Adrenal gland (tissue), 12 donors: Measurements from ENCODE around the gene XPA. TPM values are rescaled to one million over a fixed set of nuclear protein-coding genes. Genes with fewer than 3 reads are reported as not detected.

ENCODE experiments used
- DNase-seq, 7 donors: peaks; one replicate each; pipeline ENCODE4 v3.0.0-alpha.2; 2019 to 2020
- H3K27ac ChIP-seq, 5 donors: fragments of 200-600 bp; sonication (generic) in 4 of 5; 1 replicate in 3 of 5; 2 replicates in 2 of 5; pipeline versions ENCODE4 v1.5.1 to v1.8.0; 2016 to 2020; ENCODE audit warnings: mild to moderate bottlenecking in 1 of 5
- H3K27me3 ChIP-seq: fragments of 200-600 bp; 2 replicates; pipeline ENCODE4 v1.8.0; 2021
- H3K36me3 ChIP-seq, 2 donors: fragments of 200-600 bp; replicated peaks in 1 of 2; 1 replicate in 1 of 2; 2 replicates in 1 of 2; pipeline versions ENCODE4 v1.5.1 to v1.8.0; 2018 to 2022
- H3K4me1 ChIP-seq, 2 donors: fragments of 200-600 bp; replicated peaks in 1 of 2; 1 replicate in 1 of 2; 2 replicates in 1 of 2; pipeline versions ENCODE4 v1.5.1 to v1.8.0; 2018 to 2021
- H3K4me3 ChIP-seq, 4 donors: fragments of 200-600 bp; sonication (generic) in 3 of 4; one replicate each; pipeline ENCODE4 v1.5.1; 2016 to 2018
- H3K9me3 ChIP-seq, 3 donors: fragments of 200-600 bp; sonication (generic) in 1 of 3; replicated peaks in 1 of 3; 1 replicate in 2 of 3; 2 replicates in 1 of 3; pipeline versions ENCODE4 v1.5.1 to v1.8.0; 2016 to 2021
- CTCF ChIP-seq, 6 experiments: fragments of 450-650 bp in 4 of 6; fragments of 200-600 bp in 2 of 6; sonication (generic) in 1 of 6; IDR thresholded peaks; 1 replicate in 5 of 6; 2 replicates in 1 of 6; pipeline versions ENCODE4 v1.5.1 to v1.8.0; 2016 to 2021; ENCODE audit warnings: antibody characterized with exemption in 6 of 6, mild to moderate bottlenecking in 2 of 6, moderate library complexity in 1 of 6
- POLR2A ChIP-seq, 2 donors: fragments of 450-650 bp; IDR thresholded peaks; one replicate each; pipeline ENCODE4 v1.6.1; 2017; ENCODE audit warnings: antibody characterized with exemption in 2 of 2, mild to moderate bottlenecking in 2 of 2, moderate library complexity in 1 of 2
- WGBS, 4 donors: extraction: QIAGEN DNeasy Blood & Tissue Kit in 2 of 4; methylation state at CpG; one replicate each; pipeline versions ENCODE4 v1.1.5 to v1.1.7; 2013 to 2017; 5-methylcytosine and 5-hydroxymethylcytosine counted together
- intact Hi-C, 2 donors: fragments of 100-400 bp; cut with DNase I; formaldehyde crosslinking; loops; one replicate each; pipeline versions ENCODE4 v1.14.1 to v1.15.0; 2022 to 2023
- polyA plus RNA-seq, 3 donors: library from polyadenylated mRNA; stranded (reverse); fragments of 200-250 nt in 2 of 3; fragments of 350-450 nt in 1 of 3; fragmentation: Illumina TruSeq in 1 of 3; extraction: RNeasy Lipid Tissue Mini Kit (QIAGEN cat#74804) in 1 of 3; gene quantifications; one replicate each; pipeline ENCODE4 v1.2.3, GENCODE V29; 2013 to 2014
- total RNA-seq, 9 donors: library from RNA; depleted of rRNA in 4 of 9; stranded (reverse); fragments of >200 nt in 4 of 9; fragments of 120-200 nt in 1 of 9; fragmentation: NEBNext Ultra II Directional in 1 of 9; extraction: Animal tissue kit (Norgen Biotek cat#: 25700) in 1 of 9; gene quantifications; one replicate each; pipeline versions ENCODE4 v1.1.0 to v1.2.4, GENCODE V29; 2013 to 2023
- donor health status: healthy with polysubstance abuse.
- donor health status: Bipolar disorder and iron deficiency.
- donor health status: DM: yes; HTN: yes; CAD: no.
- donor health status: DM: no; HTN: no; CAD: no.
- donor health status: DM: no; HTN: no; CAD: no.
- donor health status: DM: yes; HTN: yes; CAD: no.

Gene XPA
- total and polyA plus RNA-seq, 12 donors, result 7.5 to 21.0 (median 15.5) TPM

GRCh38 chr9:97630591-97630990, 66.5 kb downstream of the XPA start:
- DNase-seq, result no peak
- Histone ChIP-seq H3K4me1 (peaks cover 0 to 23% of the 10 kb centered on the region in 2 donors), H3K27me3 (no peaks in the 10 kb centered on the region), H3K4me3 (no peak overlapping the region), H3K27ac (no peak overlapping the region), H3K9me3 (no peaks in the 10 kb centered on the region), H3K36me3 (peaks cover 0 to 2% of the 10 kb centered on the region in 2 donors)
- TF ChIP-seq POLR2A (IDR thresholded peaks at IDR 0.05), result no peak
- TF ChIP-seq CTCF (IDR thresholded peaks at IDR 0.05), result no peak
- intact Hi-C loops, result no loop called here

DNA sequence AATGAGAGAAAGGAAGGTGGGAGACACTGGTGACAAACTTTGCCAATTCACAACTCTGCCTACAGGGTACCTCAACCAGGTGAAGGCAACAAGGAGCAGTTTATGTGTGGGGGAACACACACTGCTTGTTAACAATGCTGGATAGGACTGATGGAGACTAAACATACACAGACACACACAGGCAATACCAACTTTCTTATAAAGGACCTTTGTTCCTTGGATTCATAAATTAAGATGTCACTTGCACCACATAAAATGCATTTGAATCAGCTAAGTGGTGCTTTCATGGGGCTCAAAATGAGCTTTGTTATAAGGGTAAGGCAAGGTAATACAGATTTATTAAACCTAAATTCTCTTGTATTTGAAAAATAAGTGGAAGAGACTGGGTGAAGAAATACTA, 68.0 kb downstream of the XPA start:
- no peak for TF ChIP-seq POLR2A (IDR thresholded peaks at IDR 0.05)
- TF ChIP-seq CTCF (IDR thresholded peaks at IDR 0.05), result no peak
- intact Hi-C loops, result no loop called here
- Histone ChIP-seq H3K4me3 (no peak overlapping the region), H3K36me3 (peaks cover 0 to 8% of the 10 kb centered on the region in 2 donors), H3K9me3 (no peaks in the 10 kb centered on the region), H3K27ac (no peak overlapping the region), H3K27me3 (no peaks in the 10 kb centered on the region), H3K4me1 (peaks cover 0 to 10% of the 10 kb centered on the region in 2 donors)
- no peak for DNase-seq

DNA sequence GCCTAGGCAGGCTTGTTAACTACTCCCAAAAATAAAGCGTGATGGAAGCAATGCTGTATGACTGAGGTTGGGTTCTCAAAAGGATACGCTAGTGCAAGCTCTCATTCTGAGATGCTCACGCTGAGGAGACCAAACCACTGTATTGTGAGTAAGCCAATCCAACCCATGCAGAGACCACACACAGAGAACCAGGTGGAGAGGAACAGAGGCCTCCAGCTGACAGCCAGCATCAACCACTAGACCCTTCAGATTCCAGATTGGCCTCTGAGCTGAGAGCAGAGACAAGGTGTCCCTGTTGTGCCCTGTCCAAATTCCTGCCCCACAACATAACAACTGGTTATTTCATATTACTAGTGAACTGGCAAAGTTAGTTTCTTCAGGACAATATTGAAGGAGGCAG, 68.5 kb downstream of the XPA start:
- Histone ChIP-seq H3K27me3 (no peaks in the 10 kb centered on the region), H3K4me3 (no peak overlapping the region), H3K36me3 (peaks cover 0 to 8% of the 10 kb centered on the region in 2 donors), H3K27ac (no peak overlapping the region), H3K4me1 (peaks cover 0 to 10% of the 10 kb centered on the region in 2 donors), H3K9me3 (no peaks in the 10 kb centered on the region)
- TF ChIP-seq POLR2A (IDR thresholded peaks at IDR 0.05) (no peak), CTCF (IDR thresholded peaks at IDR 0.05) (no peak)
- 94% methylated on average over 3 of the region's 3 CpGs for WGBS, 4 donors
- DNase-seq, result no peak
- intact Hi-C loops, result no loop called here

DNA sequence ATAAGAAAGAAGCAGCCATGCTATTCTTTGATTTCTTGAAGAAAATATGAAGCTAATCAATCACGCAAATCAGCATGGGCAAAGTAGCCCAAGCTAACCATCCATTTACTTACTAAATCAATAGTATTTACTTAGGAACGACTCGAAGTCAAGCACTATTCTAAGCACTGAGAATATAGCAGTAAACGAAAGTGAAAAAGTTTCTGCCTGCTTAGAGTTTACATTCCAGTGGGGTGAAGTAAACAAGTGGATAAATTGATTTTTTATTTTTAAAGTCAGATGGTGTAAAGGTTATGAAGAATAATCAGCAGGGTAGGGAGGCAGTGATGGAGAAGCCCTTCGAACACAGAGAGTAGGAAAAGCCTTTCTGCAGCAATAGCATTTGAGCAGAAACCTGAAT, 69.5 kb downstream of the XPA start:
- no peak overlapping the region for H3K4me3 ChIP-seq
- peak overlapping the region in 1 of 5 donors; percentile 18 for H3K27ac ChIP-seq
- peaks cover 0 to 8% of the 10 kb centered on the region in 2 donors for H3K36me3 ChIP-seq
- 79 to 85% (median 80%) methylated on average over 5 of the region's 5 CpGs for WGBS, 4 donors
- no peak for DNase-seq
- TF ChIP-seq CTCF (IDR thresholded peaks at IDR 0.05) (no peak), POLR2A (IDR thresholded peaks at IDR 0.05) (no peak)
- intact Hi-C loops, result no loop called here
- H3K9me3 ChIP-seq, result no peaks in the 10 kb centered on the region
- no peaks in the 10 kb centered on the region for H3K27me3 ChIP-seq
- H3K4me1 ChIP-seq, result peaks cover 0 to 10% of the 10 kb centered on the region in 2 donors
